ENCODE data around the gene PIAS1. TPM values are rescaled to one million over a fixed set of nuclear protein-coding genes. Genes with fewer than 3 reads are reported as not detected.
A peak's percentile ranks its signal among the peaks of the same experiment; 100 is the strongest.

Gene PIAS1
- total RNA-seq, 1 experiment from 2014 or later: 25.9 TPM

DNA sequence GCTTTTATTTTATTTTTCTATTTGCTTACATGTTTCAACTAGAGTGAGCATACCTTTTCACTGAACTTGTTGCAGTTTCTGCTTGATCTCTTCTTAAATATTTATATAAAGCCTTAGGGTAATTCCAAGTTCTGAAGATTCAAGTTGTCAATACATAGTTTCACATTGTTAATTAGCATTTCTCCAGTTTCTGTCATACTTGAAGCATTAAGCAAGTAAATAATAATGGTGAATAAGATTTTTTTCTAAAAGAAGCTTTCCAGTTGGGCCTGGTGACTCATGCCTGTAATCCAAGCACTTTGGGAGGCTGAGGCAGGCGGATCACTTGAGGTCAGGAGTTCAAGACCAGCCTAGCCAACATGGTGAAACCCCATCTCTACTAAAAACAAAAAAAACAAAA is 97.2 kb downstream of the PIAS1 start:
- ChIA-PET POLR2A (no interaction called here), CTCF (no interaction called here), RAD21 (ENCODE audit: low non-redundant PET in 1 of 2, low total read pairs in 2 of 2, uncharacterized antibody in 2 of 2, unreplicated experiment in 2 of 2) (interaction anchor here in 1 of 2 experiments (0.6 kb wide), 1 partner anchor 15 kb away, joined by 3 read pairs; no protein-coding TSS in a partner anchor)
- no peak for DNase-seq (ENCODE audit: low read depth, low spot score)
- H3K36me3 ChIP-seq (ENCODE audit: control insufficient read depth in 1 of 2, insufficient read depth in 2 of 2, low read length in 2 of 2): peaks cover 0 to 3% of the 10 kb centered on the region in 2 experiments; a peak in 1 of 4 replicates
- H2AFZ ChIP-seq (ENCODE audit: low read depth, low read length, poor library complexity, severe bottlenecking): no peak overlapping the region
- no TSS peak for BruUV-seq (replicated peaks)
- H3K9me3 ChIP-seq (ENCODE audit: control insufficient read depth in 1 of 2, insufficient read depth in 1 of 2, low read depth in 1 of 2, low read length in 2 of 2): no peaks in the 10 kb centered on the region
- no peaks in the 10 kb centered on the region for H3K79me2 ChIP-seq (ENCODE audit: insufficient read depth, low read length)
- H3K4me1 ChIP-seq (ENCODE audit: control insufficient read depth in 1 of 2, insufficient read depth in 2 of 2, low read length in 2 of 2): no peaks in the 10 kb centered on the region
- TF ChIP-seq ZFX (IDR thresholded peaks at IDR 0.05): no peak
- TF ChIP-seq EGR1 (IDR thresholded peaks at IDR 0.05; ENCODE audit: low read depth): no peak
- TF ChIP-seq CTCF (IDR thresholded peaks at IDR 0.05 in 2 of 3, conservative IDR thresholded peaks at IDR 0.05 in 1 of 3; ENCODE audit: borderline replicate concordance in 1 of 3, insufficient read depth in 1 of 3, low read depth in 2 of 3, low read length in 2 of 3): no peak
- no peak for ATAC-seq
- no peak overlapping the region for H3K4me3 ChIP-seq (replicated peaks in 1 of 2; ENCODE audit: low read depth in 1 of 2, low read length in 2 of 2)
- H3K27ac ChIP-seq (ENCODE audit: low read depth, low read length): no peak overlapping the region
- no peak overlapping the region for H3K4me2 ChIP-seq (ENCODE audit: low read length)
- H4K20me1 ChIP-seq (ENCODE audit: insufficient read depth): no peaks in the 10 kb centered on the region
- intact Hi-C loops (cut with micrococcal nuclease): no loop called here
- no peak overlapping the region for H3K9ac ChIP-seq (ENCODE audit: low read length)
- H3K27me3 ChIP-seq (ENCODE audit: insufficient read depth, low read length): no peaks in the 10 kb centered on the region
- H3K9me2 ChIP-seq (ENCODE audit: insufficient read depth): no peaks in the 10 kb centered on the region

DNA sequence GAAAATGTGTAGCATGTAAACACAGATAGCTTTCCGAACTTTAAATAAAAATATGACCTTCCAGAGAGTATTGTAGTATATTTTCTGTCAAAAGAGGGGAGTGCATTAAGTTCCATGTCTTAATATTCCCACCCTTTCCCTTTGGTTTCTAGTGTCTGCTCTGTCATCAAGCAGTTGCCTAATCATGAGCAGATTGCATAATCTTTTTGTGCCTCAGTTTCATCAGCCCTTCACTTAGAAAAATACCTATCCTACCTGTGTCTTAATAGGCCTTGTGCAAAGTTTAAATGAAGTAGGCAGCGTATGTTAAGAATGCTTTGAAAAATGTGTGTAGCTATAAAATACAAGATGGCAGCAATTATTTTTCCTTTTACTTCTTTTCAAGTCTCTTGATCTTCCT is 98.2 kb downstream of the PIAS1 start:
- Histone ChIP-seq H3K4me2 (ENCODE audit: low read length) (no peak overlapping the region), H2AFZ (ENCODE audit: low read depth, low read length, poor library complexity, severe bottlenecking) (no peak overlapping the region), H3K79me2 (ENCODE audit: insufficient read depth, low read length) (no peaks in the 10 kb centered on the region), H3K9ac (ENCODE audit: low read length) (no peak overlapping the region), H4K20me1 (ENCODE audit: insufficient read depth) (no peaks in the 10 kb centered on the region), H3K27me3 (ENCODE audit: insufficient read depth, low read length) (no peaks in the 10 kb centered on the region), H3K9me2 (ENCODE audit: insufficient read depth) (no peaks in the 10 kb centered on the region), H3K9me3 (ENCODE audit: control insufficient read depth in 1 of 2, insufficient read depth in 1 of 2, low read depth in 1 of 2, low read length in 2 of 2) (no peaks in the 10 kb centered on the region), H3K36me3 (ENCODE audit: control insufficient read depth in 1 of 2, insufficient read depth in 2 of 2, low read length in 2 of 2) (no peaks in the 10 kb centered on the region), H3K4me1 (ENCODE audit: control insufficient read depth in 1 of 2, insufficient read depth in 2 of 2, low read length in 2 of 2) (no peaks in the 10 kb centered on the region), H3K27ac (ENCODE audit: low read depth, low read length) (no peak overlapping the region), H3K4me3 (replicated peaks in 1 of 2; ENCODE audit: low read depth in 1 of 2, low read length in 2 of 2) (no peak overlapping the region)
- ATAC-seq: no peak
- POLR2A ChIA-PET: interaction anchor here (0.6 to 0.9 kb wide), 2 partner anchors 134 to 289 kb away, joined by 3 read pairs; no protein-coding TSS in a partner anchor
- no peak for DNase-seq (ENCODE audit: low read depth, low spot score)
- TF ChIP-seq CEBPB (IDR thresholded peaks at IDR 0.05; ENCODE audit: low read depth) (0 out of 2 replicates have a peak, but pooled peaks have one; percentile 16), ZNF274 (IDR thresholded peaks at IDR 0.05; ENCODE audit: low read depth, low read length) (no peak)
- TF ChIP-seq, protein P1, sequence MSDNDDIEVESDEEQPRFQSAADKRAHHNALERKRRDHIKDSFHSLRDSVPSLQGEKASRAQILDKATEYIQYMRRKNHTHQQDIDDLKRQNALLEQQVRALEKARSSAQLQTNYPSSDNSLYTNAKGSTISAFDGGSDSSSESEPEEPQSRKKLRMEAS (IDR thresholded peaks at IDR 0.05): no peak
- CTCF ChIA-PET: interaction anchor here (1.2 to 1.6 kb wide), 2 partner anchors 289 to 651 kb away, joined by 4 to 5 read pairs; no protein-coding TSS in a partner anchor
- RAD21 ChIA-PET (ENCODE audit: low non-redundant PET in 1 of 2, low total read pairs in 2 of 2, uncharacterized antibody in 2 of 2, unreplicated experiment in 2 of 2): no interaction called here
- BruUV-seq (replicated peaks): no TSS peak
- intact Hi-C loops (cut with micrococcal nuclease): no loop called here

Data from HCT116 (cell line).